ENCODE measurements around the gene PANK1.

GRCh38 chr10:89624020-89624419, 21.0 kb downstream of the PANK1 start:
- TF ChIP-seq CTCF (IDR thresholded peaks at IDR 0.05; ENCODE audit: extremely low read depth in 1 of 2, insufficient read depth in 1 of 2, low read depth in 1 of 2, low read length in 2 of 2), result no peak
- TF ChIP-seq POLR2AphosphoS5 (IDR thresholded peaks at IDR 0.05; ENCODE audit: insufficient read depth, low read depth, low read length), result no peak
- no peak for TF ChIP-seq POLR2A (IDR thresholded peaks at IDR 0.05; ENCODE audit: low read depth, low read length)
- no peak for TF ChIP-seq JUN (IDR thresholded peaks at IDR 0.05; ENCODE audit: borderline replicate concordance, insufficient read depth, insufficient read length, low read depth)
- no peak for TF ChIP-seq EZH2 (IDR thresholded peaks at IDR 0.05; ENCODE audit: borderline replicate concordance, low read depth, low read length, severe bottlenecking)
- no peak for TF ChIP-seq FOS (IDR thresholded peaks at IDR 0.05; ENCODE audit: borderline replicate concordance, insufficient read depth, low read length)
- TF ChIP-seq MAX (IDR thresholded peaks at IDR 0.05; ENCODE audit: insufficient read depth, insufficient read length), result no peak

Data from endothelial cell of umbilical vein (primary cell).